ENCODE data around the gene COPZ1.
A peak's percentile ranks its signal among the peaks of the same experiment; 100 is the strongest.

COPZ1 gene

GRCh38 chr12:54359762-54360351 is 34.9 kb downstream of the COPZ1 start:
- no peak for DNase-seq (ENCODE audit: low spot score)

DNA sequence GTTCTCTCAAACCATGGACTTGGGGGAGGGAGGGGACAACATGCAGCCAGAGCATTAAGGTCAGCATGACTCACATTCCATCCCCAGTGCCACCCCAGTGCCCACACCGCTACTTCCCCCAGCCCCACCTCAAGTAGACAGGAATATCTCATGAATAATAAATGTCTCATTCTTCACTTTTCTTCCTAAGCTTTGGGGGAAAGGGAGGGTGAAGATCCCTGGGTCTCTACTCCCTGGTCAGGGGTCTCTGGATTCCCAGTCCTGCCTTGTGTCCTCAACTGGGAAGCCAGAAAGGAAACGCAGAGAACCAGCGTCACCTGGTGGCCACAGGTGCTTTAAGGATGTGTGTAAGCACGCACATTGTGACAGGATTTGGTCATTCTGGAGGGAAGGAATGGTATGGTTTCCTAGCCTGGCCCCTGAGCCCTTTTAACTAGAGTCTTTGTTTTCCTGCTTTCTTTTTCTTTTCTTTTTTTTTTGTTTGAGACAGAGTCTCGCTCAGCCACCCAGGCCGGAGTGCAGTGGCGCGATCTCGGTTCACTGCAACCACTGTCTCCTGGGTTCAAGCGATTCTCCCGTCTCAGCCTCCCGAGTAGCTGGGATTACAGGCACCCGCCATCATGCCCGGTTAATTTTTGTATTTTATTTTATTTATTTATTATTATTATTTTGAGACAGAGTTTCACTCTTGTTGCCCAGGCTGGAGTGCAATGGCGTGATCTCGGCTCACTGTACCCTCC is 36.0 kb downstream of the COPZ1 start:
- DNase-seq (ENCODE audit: low spot score) = peak; percentile 63

GRCh38 chr12:54363047-54363446 is 38.1 kb downstream of the COPZ1 start:
- no peak for DNase-seq (ENCODE audit: low spot score)

DNA sequence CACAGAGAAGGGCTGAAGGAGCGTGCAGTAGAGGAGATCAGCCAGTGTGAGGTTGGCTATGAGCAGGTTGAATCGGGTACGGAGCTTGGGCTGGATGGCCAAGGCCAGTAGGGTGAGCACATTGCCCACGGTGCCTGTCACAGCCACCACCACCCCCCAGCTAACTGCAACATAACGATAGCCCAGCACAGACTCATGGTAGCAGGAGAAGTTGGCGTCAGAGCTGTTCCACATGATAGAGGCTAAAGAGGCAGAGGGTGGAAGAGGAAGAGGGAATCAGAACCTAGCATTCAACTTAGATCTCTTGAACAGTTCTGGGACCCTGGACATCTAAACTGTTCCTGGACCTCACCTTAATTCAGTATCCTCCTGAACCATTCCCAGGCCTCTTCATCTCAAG is 38.7 kb downstream of the COPZ1 start:
- no peak for DNase-seq (ENCODE audit: low spot score)

DNA sequence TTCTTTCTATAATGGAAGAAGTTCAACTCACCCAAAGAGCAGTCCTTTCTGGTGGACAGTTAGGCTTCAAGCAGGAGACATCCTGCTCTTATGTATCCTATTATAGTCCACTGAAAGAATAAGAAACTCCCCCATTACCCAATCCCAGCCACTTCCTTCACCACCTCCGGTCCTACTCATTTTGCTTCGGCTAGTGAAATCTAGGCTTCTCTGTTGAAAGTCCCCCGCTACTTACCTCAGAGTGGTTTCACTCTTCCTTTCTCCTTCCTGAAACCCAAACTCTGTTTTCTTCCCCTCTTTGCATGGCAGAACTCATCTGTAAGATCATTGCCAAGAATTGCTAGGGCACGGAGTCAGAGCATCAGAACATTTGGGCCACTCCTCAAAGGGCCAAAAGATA is 39.5 kb downstream of the COPZ1 start, which contains the start of gene GPR84:
Gene GPR84 (minus strand): TSS at position 74 of the 400 bp plus-strand sequence. CDS start 635 bp downstream, outside the sequence.
- no peak for DNase-seq (ENCODE audit: low spot score)

- DNase-seq (ENCODE audit: low spot score) = no peak
Measured at GRCh38 chr12:54368025-54368708, 43.2 kb downstream of the COPZ1 start.

GRCh38 chr12:54368709-54369596 is 44.0 kb downstream of the COPZ1 start:
- peak; percentile 68 for DNase-seq (ENCODE audit: low spot score)

GRCh38 chr12:54369597-54370131 is 44.7 kb downstream of the COPZ1 start:
- no peak for DNase-seq (ENCODE audit: low spot score)

DNA sequence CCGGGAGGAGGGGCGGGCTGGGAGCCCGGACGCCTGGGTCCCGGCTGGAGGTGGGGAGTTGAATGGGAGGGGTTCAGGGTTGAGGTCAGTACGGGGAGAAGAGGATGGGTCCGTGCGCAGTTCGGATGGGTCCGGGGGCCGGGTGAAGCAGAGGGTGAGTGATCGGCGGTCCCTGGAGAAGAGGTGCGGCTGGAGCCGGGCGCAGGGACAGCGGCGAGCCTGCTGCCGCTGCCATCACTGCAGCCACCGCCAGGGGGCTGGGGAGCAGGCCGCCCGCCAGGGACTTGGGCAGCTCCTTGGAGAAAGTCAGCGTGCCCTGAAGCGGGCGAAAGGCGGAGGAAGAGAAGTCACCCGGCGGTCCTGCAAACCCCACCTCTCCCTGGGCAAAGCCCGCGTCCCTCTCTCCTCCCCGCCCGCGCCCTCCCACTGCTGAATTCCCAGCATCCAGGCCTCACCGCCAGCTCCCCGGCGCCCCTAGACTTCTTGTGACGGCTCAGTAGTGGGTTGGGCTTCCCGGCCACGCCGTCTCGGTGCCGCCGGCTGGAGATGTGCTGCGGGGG is 45.3 kb downstream of the COPZ1 start:
- DNase-seq (ENCODE audit: low spot score) = peak; percentile 82

DNA sequence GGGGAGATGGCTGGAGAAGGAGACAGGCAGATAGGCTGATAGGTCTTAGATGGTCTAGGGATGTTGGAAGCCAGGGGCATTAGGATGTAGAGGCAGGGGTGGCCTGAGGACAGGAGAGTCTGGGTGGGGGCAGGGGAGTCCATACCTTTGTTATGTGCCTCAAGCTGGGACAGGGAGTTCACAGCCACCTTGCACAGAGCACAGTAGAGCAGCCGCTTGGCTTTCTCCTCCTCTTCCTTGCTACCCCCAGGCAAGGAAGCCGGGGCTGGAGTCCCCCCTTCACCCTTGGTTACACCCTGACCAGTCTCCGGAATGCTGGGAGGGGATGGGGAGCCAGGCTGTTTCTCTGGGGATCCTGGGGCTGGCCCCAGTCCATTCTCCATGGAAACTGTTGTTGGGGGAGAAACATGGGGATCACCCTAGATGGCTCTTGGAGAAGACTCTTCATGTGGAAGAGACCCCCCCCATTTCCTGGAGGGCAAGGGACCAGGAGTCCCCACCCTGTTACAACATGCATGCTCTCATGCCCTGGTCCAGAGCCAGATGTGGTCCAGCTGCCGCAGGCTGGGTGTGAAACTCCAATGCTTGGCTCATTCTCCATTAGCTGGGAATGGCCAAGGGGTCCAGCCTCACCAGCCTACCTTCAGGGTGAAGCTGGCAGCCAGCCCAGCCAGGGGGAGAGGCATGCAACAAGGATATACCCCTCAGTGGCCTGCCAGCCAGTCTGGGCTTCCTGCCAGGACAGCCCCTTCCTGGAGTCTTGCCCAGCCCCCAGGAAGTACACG is 46.6 kb downstream of the COPZ1 start:
- DNase-seq (ENCODE audit: low spot score) = no peak

GRCh38 chr12:54372113-54372806 is 47.3 kb downstream of the COPZ1 start:
- DNase-seq (ENCODE audit: low spot score) = no peak

DNA sequence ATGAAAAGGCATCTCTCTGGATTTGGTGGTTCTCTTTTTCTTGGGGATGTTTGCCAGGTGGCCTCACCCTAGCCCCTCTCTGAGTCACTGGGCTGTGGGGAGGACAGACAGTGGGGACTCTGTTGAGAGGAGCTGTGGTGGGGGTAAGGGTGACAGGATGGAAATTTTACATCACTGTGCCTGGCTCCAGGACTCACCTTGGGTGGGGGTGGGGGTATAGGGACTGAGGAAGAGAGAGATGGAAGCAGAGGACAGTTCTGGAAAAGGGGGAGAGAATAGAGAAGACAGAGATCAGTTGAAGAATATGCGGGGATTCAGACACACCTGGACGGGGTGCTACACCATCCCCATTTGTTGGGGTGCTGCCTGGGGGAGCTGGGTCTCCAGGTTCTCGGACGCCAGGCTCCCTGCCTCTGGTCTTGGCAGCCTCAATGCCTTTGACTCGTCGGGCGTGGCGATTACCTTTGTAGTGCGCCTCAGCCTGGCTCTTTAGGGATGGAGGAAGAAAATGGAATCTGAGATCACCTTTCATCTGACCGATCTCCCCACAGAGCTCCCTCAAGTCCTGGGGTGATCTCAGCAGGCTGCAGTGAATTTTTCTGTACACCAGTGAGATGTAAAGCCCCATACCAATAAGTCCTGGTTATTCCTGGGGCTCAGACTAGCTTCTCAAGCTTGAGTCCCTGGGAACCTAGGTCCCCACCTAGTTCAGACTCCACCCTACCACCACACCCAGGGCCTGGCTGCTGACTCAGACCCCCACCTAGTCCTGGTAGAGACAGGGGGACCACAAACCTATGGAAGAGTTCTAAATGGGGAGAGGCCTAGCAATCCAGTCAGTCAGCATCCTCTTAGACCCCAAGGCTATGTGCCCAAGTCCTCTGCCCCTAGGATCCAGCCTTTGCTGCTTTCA is 49.0 kb downstream of the COPZ1 start:
- no peak for DNase-seq (ENCODE audit: low spot score)

GRCh38 chr12:54374562-54375258 is 49.8 kb downstream of the COPZ1 start:
- no peak for DNase-seq (ENCODE audit: low spot score)

DNA sequence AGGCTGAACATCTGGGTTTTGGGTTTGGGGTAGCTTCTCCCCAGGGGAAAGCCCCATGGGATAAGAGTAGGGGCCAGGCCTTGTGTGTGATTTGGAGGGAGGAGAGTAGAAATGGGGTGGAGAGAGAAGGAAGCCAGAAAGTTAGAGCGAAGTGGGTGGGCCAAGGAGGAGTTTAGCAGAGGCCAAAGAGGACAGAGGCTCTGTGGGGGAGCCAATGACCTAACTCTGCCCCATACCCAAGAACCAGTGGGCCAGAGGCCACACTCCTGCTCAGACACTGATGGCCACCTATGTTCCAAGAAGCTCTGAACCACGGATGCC is 50.3 kb downstream of the COPZ1 start:
- no peak for DNase-seq (ENCODE audit: low spot score)

DNA sequence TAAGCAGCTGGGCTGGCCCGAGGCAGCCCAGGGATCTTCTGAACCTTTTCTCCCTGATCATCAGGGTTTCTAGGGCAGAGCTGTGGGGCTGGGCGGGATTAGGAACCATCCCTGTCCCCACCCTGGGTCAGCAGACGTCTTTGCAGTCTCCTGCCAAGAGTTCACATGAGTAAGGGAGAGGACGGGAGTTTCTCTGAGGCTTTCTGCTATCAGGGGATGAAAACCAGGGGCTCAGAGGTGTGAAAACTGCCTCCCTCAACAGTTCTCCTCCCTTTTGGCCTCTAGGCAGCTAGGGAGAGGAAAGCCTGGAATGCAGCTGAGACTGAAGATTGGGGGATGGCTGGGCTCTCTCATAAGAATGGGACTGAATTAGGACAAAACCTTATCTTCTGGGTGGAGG is 51.7 kb downstream of the COPZ1 start:
- no peak for DNase-seq (ENCODE audit: low spot score)

DNA sequence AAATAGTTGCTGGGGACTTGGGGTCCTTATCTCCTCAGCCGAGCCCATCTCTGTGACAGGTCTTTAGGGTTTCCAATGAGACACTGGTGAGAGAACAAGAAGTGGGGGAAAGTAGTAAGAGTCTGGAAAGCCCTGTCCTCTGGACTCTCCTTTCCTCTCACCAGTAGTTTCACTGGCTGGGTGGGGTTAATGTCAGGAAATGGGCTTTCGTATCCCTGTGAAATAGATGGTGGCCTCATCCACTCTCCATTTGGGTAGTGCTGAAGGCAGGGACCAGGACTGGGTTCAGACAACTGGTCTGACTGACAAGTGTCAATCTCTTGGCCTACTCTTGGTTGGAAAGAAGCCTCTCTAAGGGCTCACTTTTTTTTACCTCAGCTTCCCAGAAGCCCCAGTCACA is 52.1 kb downstream of the COPZ1 start:
- no peak for DNase-seq (ENCODE audit: low spot score)

DNA sequence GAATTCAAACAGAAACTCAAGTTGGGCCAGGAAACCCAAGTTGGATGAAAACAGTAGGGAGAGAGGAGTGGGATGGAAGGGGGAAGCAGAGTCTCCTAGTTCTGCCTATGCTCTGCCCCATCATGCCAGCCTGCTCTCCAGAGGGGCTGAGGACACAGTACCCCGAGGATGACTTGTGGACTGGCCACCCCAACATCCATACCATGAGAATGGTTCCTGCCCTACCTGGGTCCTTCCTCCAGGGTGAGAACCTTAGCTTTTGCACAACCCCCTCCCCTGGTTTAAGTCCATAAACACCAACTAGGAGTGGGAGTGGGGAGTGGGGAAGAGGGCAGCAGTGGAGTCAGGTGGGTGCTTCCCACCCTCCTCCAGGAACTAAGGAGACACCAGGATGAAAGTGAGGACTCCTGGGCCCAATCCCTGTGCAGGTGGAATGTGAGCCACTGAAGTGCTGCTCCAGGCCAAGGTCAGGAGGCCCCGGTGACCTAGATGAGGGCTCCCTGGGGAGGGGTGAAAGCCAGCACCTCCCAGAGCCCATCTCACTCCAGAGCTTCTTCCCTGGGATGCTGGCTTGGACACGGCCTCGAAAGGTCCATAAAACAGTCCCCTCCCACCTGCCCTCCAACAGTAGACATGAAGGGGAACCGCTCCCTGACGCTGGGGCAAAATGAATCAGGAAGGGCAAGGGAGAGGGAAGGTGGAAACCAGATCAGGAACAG is 53.0 kb downstream of the COPZ1 start:
- DNase-seq (ENCODE audit: low spot score) = no peak
